ENCODE measurements around the gene WDR37.

The WDR37 gene

DNA sequence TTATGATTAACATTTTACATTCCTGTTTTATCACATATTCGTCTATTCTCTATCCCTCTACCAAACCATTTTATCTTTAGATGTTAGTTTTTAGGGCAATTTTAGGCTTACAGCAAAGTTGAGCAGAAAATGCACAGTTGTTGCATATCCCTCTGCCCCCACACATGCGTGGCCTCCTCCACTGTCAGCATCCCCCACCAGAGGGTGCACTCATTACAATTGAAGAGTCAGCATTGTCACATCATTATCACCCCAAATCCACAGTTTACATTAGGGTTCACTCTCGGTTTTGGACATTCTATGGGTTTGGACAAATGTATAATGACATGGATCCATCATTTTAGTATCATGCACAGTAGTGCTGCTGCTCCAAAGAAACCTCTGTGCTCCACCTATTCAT is 86.4 kb downstream of the WDR37 start:
- no peak overlapping the region for H3K27ac ChIP-seq (ENCODE audit: low read depth in 2 of 2, low read length in 2 of 2)
- H3K9me3 ChIP-seq (ENCODE audit: control insufficient read depth in 2 of 2, low read length in 2 of 2): peaks cover 6% of the 10 kb centered on the region in 2 donors
- H3K27me3 ChIP-seq (ENCODE audit: control insufficient read depth in 2 of 2, insufficient read depth in 2 of 2, low read length in 2 of 2): no peaks in the 10 kb centered on the region
- H3K9ac ChIP-seq (ENCODE audit: low read depth in 1 of 2, low read length in 2 of 2): no peak overlapping the region
- H3K36me3 ChIP-seq (ENCODE audit: control insufficient read depth in 2 of 2, insufficient read depth in 2 of 2, low read length in 2 of 2): no peaks in the 10 kb centered on the region
- no peak overlapping the region for H3K4me3 ChIP-seq (ENCODE audit: low read length in 2 of 2)
- H3K4me1 ChIP-seq (ENCODE audit: control insufficient read depth in 2 of 2, insufficient read depth in 2 of 2, low read length in 2 of 2): no peaks in the 10 kb centered on the region

DNA sequence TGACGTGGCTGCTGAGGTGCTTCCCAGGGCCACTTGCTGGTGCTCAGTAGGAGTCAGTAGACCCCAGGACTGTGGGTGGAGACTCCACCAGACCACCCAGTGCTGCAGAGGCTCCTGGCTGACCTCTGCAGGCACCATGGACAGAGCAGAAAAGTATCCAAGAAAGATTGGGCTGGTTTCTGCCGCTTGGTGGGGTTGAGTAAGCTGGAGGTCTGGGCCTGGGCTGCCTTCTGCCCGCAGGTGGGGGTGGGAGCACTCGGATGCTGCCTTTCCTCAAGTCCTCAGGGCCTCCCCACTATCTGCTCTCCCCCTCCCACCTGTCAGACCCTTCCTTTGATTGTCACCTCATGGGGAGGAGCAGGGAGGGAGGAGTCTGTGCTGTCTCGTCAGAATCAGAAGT is 91.6 kb downstream of the WDR37 start:
- Histone ChIP-seq H3K9ac (ENCODE audit: low read depth in 1 of 2, low read length in 2 of 2) (no peak overlapping the region), H3K4me3 (ENCODE audit: low read length in 2 of 2) (no peak overlapping the region), H3K4me1 (ENCODE audit: control insufficient read depth in 2 of 2, insufficient read depth in 2 of 2, low read length in 2 of 2) (no peaks in the 10 kb centered on the region), H3K27ac (ENCODE audit: low read depth in 2 of 2, low read length in 2 of 2) (no peak overlapping the region), H3K9me3 (ENCODE audit: control insufficient read depth in 2 of 2, low read length in 2 of 2) (peaks cover 0 to 6% of the 10 kb centered on the region in 2 donors), H3K27me3 (ENCODE audit: control insufficient read depth in 2 of 2, insufficient read depth in 2 of 2, low read length in 2 of 2) (no peaks in the 10 kb centered on the region), H3K36me3 (ENCODE audit: control insufficient read depth in 2 of 2, insufficient read depth in 2 of 2, low read length in 2 of 2) (no peaks in the 10 kb centered on the region)

DNA sequence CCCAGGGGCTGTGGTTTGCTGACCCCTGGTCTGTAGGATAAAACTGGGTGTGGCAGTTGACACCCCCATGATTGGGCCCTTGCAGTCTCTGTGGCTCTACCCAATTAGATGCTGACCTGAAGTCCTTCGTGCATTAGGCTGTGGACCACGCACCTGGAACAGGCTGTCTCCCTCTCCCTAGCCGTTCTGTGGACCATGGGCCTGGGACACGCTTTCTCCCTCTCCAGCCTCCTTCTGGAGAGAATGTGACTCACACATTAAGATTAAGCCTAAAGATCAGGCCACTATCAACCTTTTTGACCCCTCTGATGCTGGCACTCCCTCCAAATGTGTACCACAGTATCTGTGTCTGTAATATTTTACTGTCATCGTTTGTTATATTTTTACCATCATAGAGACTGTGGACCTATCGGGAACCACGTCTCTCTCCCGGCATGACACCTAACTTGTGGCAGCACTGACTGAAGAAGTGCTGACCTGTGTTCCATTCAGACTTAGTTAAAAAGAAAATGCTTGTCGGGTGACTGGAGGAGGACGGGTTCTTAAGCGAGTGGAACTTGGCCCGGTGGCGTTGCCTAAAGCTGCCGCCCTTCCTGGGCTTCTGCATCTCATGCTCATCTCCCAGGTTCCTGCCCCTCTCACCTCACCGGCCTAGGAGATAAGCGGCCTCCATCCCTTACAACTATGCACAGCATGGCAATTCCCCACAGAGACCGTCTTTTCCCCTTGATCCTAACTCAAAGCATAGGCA is 92.8 kb downstream of the WDR37 start:
- H3K27me3 ChIP-seq (ENCODE audit: control insufficient read depth in 2 of 2, insufficient read depth in 2 of 2, low read length in 2 of 2): no peaks in the 10 kb centered on the region
- no peaks in the 10 kb centered on the region for H3K4me1 ChIP-seq (ENCODE audit: control insufficient read depth in 2 of 2, insufficient read depth in 2 of 2, low read length in 2 of 2)
- no peak overlapping the region for H3K4me3 ChIP-seq (ENCODE audit: low read length in 2 of 2)
- H3K27ac ChIP-seq (ENCODE audit: low read depth in 2 of 2, low read length in 2 of 2): no peak overlapping the region
- peaks cover 0 to 6% of the 10 kb centered on the region in 2 donors for H3K9me3 ChIP-seq (ENCODE audit: control insufficient read depth in 2 of 2, low read length in 2 of 2)
- no peaks in the 10 kb centered on the region for H3K36me3 ChIP-seq (ENCODE audit: control insufficient read depth in 2 of 2, insufficient read depth in 2 of 2, low read length in 2 of 2)
- H3K9ac ChIP-seq (ENCODE audit: low read depth in 1 of 2, low read length in 2 of 2): no peak overlapping the region

DNA sequence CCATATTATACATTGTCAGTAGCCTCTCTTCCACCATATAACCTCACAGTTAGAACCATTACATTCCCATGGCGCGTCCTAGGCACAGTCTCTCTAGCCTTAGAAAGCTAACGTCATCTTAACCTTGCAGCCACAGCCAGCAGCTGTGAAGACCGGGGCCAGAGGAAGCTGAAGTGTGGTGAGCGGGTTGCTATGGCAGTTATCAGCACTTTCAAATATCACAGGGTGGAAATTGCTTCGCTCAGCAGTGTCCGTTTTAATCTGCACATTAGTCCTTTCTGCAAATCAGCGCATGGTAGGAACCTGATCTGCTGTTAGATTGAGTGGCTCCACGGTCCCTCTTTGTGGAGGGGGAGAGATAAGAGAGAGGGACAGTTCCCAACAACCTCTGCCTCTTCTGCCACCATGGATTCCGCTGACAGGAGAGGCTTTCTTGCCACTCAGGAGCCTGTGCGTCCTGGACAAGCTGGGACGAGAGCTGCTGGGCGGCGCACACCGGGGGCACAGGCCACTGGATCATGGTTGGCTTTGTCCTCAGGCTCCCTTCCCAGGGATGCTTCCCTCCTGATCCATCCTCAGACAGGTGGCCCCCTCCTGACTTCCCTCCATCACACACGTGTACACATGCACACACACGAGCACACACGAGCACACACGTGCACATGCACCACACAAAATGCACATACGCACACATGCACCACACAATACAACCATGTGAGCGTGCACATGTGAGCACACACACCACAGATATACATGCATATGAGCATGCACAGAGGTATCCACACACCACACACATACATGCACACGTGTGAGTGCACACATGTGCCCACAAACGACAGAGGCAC is 93.8 kb downstream of the WDR37 start:
- no peaks in the 10 kb centered on the region for H3K27me3 ChIP-seq (ENCODE audit: control insufficient read depth in 2 of 2, insufficient read depth in 2 of 2, low read length in 2 of 2)
- peak overlapping the region in 1 of 2 donors; percentile 41 for H3K4me3 ChIP-seq (ENCODE audit: low read length in 2 of 2)
- H3K4me1 ChIP-seq (ENCODE audit: control insufficient read depth in 2 of 2, insufficient read depth in 2 of 2, low read length in 2 of 2): no peaks in the 10 kb centered on the region
- H3K36me3 ChIP-seq (ENCODE audit: control insufficient read depth in 2 of 2, insufficient read depth in 2 of 2, low read length in 2 of 2): no peaks in the 10 kb centered on the region
- no peak overlapping the region for H3K9ac ChIP-seq (ENCODE audit: low read depth in 1 of 2, low read length in 2 of 2)
- peaks cover 0 to 6% of the 10 kb centered on the region in 2 donors for H3K9me3 ChIP-seq (ENCODE audit: control insufficient read depth in 2 of 2, low read length in 2 of 2)
- no peak overlapping the region for H3K27ac ChIP-seq (ENCODE audit: low read depth in 2 of 2, low read length in 2 of 2)

DNA sequence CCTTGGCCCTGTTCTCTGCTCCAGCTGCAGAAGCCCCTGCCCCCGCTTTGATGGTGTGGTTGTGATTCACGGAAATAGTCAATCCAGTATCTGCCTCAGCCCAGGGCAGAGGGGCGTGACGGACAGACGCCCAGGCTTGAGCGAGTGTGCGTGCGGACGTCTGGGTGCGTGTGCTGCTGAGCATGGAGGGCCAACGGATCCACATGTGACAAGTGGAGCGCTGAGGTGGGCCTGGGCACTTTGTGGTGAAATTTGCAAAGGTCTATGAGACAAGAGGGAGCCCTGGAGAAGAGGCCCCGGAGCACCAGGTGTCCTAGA is 94.4 kb downstream of the WDR37 start:
- Histone ChIP-seq H3K27me3 (ENCODE audit: control insufficient read depth in 2 of 2, insufficient read depth in 2 of 2, low read length in 2 of 2) (no peaks in the 10 kb centered on the region), H3K4me1 (ENCODE audit: control insufficient read depth in 2 of 2, insufficient read depth in 2 of 2, low read length in 2 of 2) (no peaks in the 10 kb centered on the region), H3K9ac (ENCODE audit: low read depth in 1 of 2, low read length in 2 of 2) (no peak overlapping the region), H3K4me3 (ENCODE audit: low read length in 2 of 2) (no peak overlapping the region), H3K27ac (ENCODE audit: low read depth in 2 of 2, low read length in 2 of 2) (no peak overlapping the region), H3K36me3 (ENCODE audit: control insufficient read depth in 2 of 2, insufficient read depth in 2 of 2, low read length in 2 of 2) (no peaks in the 10 kb centered on the region), H3K9me3 (ENCODE audit: control insufficient read depth in 2 of 2, low read length in 2 of 2) (peaks cover 0 to 4% of the 10 kb centered on the region in 2 donors)

DNA sequence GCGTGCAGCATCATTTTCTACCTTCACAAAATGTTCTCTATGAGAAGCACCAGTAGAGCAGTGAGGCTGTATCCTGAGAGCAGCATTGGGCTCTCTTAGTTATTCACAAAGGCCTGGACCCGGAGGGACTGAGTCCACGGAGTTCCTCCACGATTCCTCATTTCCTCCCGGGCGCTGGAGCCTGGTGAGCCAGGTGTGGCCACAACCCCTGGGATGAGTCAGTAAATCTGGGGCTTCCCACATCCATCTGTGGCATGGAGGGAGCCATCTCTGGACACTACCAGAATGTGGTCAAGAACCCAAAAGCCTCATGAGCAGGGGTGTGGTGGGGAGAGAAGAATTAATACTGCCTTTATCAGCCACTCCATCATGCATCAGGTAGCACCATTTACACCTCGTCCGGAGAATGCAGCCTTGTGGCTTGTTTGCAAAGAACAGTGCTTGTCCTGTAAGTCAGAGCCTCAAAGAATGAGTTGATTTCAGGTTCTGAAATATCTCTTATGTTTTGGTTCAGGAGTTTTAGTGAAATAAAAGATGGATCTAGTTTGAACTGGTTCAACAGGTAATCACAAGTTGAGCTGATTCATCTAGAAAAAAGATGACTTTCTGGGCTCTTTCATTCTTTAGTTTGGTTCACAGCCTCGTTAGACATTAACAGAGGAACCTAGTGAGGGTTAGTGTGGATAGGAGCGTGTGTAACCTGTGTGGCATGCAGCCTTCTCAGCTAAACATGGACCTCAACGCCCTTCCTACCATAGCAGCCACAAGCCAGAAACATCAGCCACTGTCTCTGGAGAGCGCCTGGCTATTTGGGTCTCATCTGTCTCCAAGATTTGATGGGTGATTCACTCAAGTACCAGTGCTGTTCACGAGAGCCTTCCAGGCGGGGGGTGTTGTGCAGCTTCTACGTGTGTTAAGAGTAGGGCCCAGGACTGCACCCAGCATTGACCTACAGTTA is 95.2 kb downstream of the WDR37 start:
- H3K27me3 ChIP-seq (ENCODE audit: control insufficient read depth in 2 of 2, insufficient read depth in 2 of 2, low read length in 2 of 2): no peaks in the 10 kb centered on the region
- H3K36me3 ChIP-seq (ENCODE audit: control insufficient read depth in 2 of 2, insufficient read depth in 2 of 2, low read length in 2 of 2): no peaks in the 10 kb centered on the region
- H3K4me1 ChIP-seq (ENCODE audit: control insufficient read depth in 2 of 2, insufficient read depth in 2 of 2, low read length in 2 of 2): no peaks in the 10 kb centered on the region
- no peak overlapping the region for H3K4me3 ChIP-seq (ENCODE audit: low read length in 2 of 2)
- no peak overlapping the region for H3K9ac ChIP-seq (ENCODE audit: low read depth in 1 of 2, low read length in 2 of 2)
- H3K27ac ChIP-seq (ENCODE audit: low read depth in 2 of 2, low read length in 2 of 2): no peak overlapping the region
- no peaks in the 10 kb centered on the region for H3K9me3 ChIP-seq (ENCODE audit: control insufficient read depth in 2 of 2, low read length in 2 of 2)

DNA sequence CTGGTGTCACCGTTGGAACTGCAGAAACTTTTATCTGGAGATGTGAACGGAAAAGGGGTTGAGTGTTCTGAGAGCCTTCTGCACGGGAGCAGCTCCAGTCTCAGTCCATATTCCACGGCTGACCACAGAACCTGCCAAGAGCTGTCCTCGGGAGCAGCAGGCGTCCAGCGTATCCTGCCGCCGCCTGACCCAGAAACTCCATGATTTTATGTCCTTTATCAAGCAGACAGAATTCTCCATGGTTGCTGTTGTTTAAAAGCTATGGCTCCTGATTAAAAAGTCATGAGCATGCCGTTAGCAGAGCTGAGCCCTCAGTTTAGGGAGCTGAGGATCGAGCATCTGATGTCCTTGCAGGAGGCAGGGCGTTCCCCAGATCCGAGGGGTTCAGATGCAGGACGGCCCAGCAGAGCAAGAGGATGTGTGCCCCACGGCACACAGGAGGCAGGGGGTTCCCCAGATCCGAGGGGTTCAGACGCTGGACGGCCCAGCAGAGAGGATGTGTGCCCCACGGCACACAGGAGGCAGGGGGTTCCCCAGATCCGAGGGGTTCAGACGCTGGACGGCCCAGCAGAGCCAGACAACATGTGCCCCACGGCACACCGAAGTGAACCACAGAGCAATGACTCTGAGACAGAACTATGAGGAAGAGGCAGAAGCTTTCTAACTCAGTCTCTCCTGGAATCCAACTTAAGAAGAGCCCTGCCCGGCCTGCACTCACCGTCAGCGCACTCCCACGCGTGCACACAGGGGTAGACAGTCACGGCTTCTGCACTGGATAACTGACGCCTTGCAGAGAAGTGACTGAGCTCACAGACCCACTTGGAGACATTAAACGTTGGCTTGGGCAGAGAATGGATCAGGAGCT is 96.4 kb downstream of the WDR37 start:
- no peaks in the 10 kb centered on the region for H3K4me1 ChIP-seq (ENCODE audit: control insufficient read depth in 2 of 2, insufficient read depth in 2 of 2, low read length in 2 of 2)
- H3K4me3 ChIP-seq (ENCODE audit: low read length in 2 of 2): no peak overlapping the region
- no peaks in the 10 kb centered on the region for H3K27me3 ChIP-seq (ENCODE audit: control insufficient read depth in 2 of 2, insufficient read depth in 2 of 2, low read length in 2 of 2)
- H3K9me3 ChIP-seq (ENCODE audit: control insufficient read depth in 2 of 2, low read length in 2 of 2): no peaks in the 10 kb centered on the region
- H3K36me3 ChIP-seq (ENCODE audit: control insufficient read depth in 2 of 2, insufficient read depth in 2 of 2, low read length in 2 of 2): no peaks in the 10 kb centered on the region
- H3K9ac ChIP-seq (ENCODE audit: low read depth in 1 of 2, low read length in 2 of 2): no peak overlapping the region
- no peak overlapping the region for H3K27ac ChIP-seq (ENCODE audit: low read depth in 2 of 2, low read length in 2 of 2)

DNA sequence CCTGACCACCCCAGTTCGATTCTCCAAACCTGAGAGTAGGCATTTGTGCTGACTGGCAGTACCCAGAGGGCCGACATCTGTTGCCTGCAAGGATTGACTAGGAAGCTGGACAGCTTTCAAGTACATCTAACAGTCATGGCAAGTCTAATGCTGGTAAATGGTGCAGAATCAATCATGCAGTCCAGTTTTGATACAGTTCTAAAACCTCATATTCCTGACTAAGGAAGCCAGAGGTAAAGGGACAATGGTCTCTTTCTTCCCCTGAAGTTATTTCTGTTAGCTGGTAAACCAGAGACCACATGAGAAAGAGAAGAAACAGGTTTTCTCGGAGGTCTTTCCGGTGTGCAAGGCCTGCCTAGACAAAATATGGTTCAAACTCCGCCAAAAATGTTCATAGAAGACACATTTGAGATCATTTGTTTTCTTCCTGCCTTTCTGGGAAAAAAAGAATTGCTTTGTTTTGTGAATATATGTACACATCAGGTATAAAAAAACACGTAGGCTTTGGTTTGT is 97.1 kb downstream of the WDR37 start:
- no peak overlapping the region for H3K9ac ChIP-seq (ENCODE audit: low read depth in 1 of 2, low read length in 2 of 2)
- no peak overlapping the region for H3K27ac ChIP-seq (ENCODE audit: low read depth in 2 of 2, low read length in 2 of 2)
- H3K9me3 ChIP-seq (ENCODE audit: control insufficient read depth in 2 of 2, low read length in 2 of 2): no peaks in the 10 kb centered on the region
- H3K4me3 ChIP-seq (ENCODE audit: low read length in 2 of 2): no peak overlapping the region
- no peaks in the 10 kb centered on the region for H3K36me3 ChIP-seq (ENCODE audit: control insufficient read depth in 2 of 2, insufficient read depth in 2 of 2, low read length in 2 of 2)
- H3K4me1 ChIP-seq (ENCODE audit: control insufficient read depth in 2 of 2, insufficient read depth in 2 of 2, low read length in 2 of 2): no peaks in the 10 kb centered on the region
- no peaks in the 10 kb centered on the region for H3K27me3 ChIP-seq (ENCODE audit: control insufficient read depth in 2 of 2, insufficient read depth in 2 of 2, low read length in 2 of 2)

DNA sequence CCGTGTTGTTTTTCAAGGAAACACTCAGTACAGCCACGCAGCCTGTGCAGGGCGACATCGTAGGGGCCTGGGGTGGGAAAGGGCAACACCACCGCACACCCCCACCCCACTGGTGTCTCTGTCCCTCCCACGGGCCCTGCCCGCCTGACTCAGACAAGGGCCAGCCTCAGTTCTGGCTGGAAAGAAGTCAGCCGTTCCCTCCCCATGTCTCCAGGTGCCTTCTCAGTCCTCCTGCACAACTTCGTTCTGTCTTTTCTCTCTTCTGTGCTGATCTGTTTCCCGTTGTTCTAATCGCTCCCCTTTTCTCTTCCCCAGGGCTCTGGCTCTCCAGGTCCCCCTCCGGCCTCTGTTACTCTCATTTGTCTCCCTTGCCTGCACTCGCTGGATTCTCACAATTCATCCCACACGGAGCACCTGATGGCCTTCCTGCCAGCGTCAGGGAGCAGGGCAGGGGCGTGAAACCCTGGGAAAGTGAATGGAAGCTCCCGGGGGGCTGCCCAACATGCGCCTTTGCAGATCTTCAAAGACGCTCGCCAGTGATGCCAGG is 97.7 kb downstream of the WDR37 start:
- H3K4me3 ChIP-seq (ENCODE audit: low read length in 2 of 2): no peak overlapping the region
- no peaks in the 10 kb centered on the region for H3K4me1 ChIP-seq (ENCODE audit: control insufficient read depth in 2 of 2, insufficient read depth in 2 of 2, low read length in 2 of 2)
- H3K27ac ChIP-seq (ENCODE audit: low read depth in 2 of 2, low read length in 2 of 2): no peak overlapping the region
- H3K27me3 ChIP-seq (ENCODE audit: control insufficient read depth in 2 of 2, insufficient read depth in 2 of 2, low read length in 2 of 2): no peaks in the 10 kb centered on the region
- no peaks in the 10 kb centered on the region for H3K36me3 ChIP-seq (ENCODE audit: control insufficient read depth in 2 of 2, insufficient read depth in 2 of 2, low read length in 2 of 2)
- no peak overlapping the region for H3K9ac ChIP-seq (ENCODE audit: low read depth in 1 of 2, low read length in 2 of 2)
- H3K9me3 ChIP-seq (ENCODE audit: control insufficient read depth in 2 of 2, low read length in 2 of 2): no peaks in the 10 kb centered on the region

Measured in mucosa of rectum (tissue), 2 donors.